OCI-LY1 (cell line): ENCODE results near the gene PCDHGA9.
A peak's percentile ranks its signal among the peaks of the same experiment; 100 is the strongest.

Experiments
- H2AFZ ChIP-seq: fragments of 200-600 bp; sonication (generic), shearing (Covaris generic); 2 replicates; pipeline ENCODE4 v1.6.0; 2014; ENCODE audit warnings: antibody characterized with exemption, mild to moderate bottlenecking, low read length
- H3F3A ChIP-seq: fragments of 200-600 bp; sonication (generic), shearing (Covaris generic); 2 replicates; pipeline ENCODE4 v1.6.0; 2014; ENCODE audit warnings: mild to moderate bottlenecking, antibody characterized with exemption, low read length, moderate library complexity; ENCODE audit not compliant: insufficient read depth
- H3K27ac ChIP-seq: fragments of 200-600 bp; sonication (generic); 2 replicates; pipeline ENCODE4 v1.5.1; 2014; ENCODE audit warnings: low read length, mixed run types, mild to moderate bottlenecking, low read depth; ENCODE audit not compliant: poor library complexity, severe bottlenecking
- H3K27me3 ChIP-seq: fragments of 200-600 bp; sonication (generic); 2 replicates; pipeline ENCODE4 v1.6.0; 2014; ENCODE audit warnings: antibody characterized with exemption, mild to moderate bottlenecking, low read length, moderate library complexity; ENCODE audit not compliant: insufficient read depth
- H3K36me3 ChIP-seq: fragments of 200-600 bp; sonication (generic); 2 replicates; pipeline ENCODE4 v1.6.1; 2014; ENCODE audit warnings: mild to moderate bottlenecking, antibody characterized with exemption, low read length, moderate library complexity, mixed read lengths; ENCODE audit not compliant: insufficient read depth
- H3K4me1 ChIP-seq: fragments of 200-600 bp; sonication (generic); 2 replicates; pipeline ENCODE4 v1.5.1; 2014; ENCODE audit warnings: mild to moderate bottlenecking, low read length, moderate library complexity; ENCODE audit not compliant: insufficient read depth, severe bottlenecking
- H3K4me2 ChIP-seq: fragments of 200-600 bp; sonication (generic), shearing (Covaris generic); 2 replicates; pipeline ENCODE4 v1.6.1; 2014; ENCODE audit warnings: low read length
- H3K4me3 ChIP-seq: fragments of 200-600 bp; sonication (generic); 2 replicates; pipeline ENCODE4 v1.5.1; 2014; ENCODE audit warnings: low read length, low read depth, mild to moderate bottlenecking, mixed read lengths; ENCODE audit not compliant: poor library complexity, severe bottlenecking
- H3K79me2 ChIP-seq: fragments of 200-600 bp; shearing (Covaris generic); 2 replicates; pipeline ENCODE4 v1.6.1; 2016; ENCODE audit warnings: mixed run types, low read length, mixed read lengths; ENCODE audit not compliant: insufficient read depth
- H3K9ac ChIP-seq: fragments of 200-600 bp; sonication (generic), shearing (Covaris generic); 2 replicates; pipeline ENCODE4 v1.6.1; 2014; ENCODE audit warnings: mild to moderate bottlenecking, low read length, mixed read lengths
- H3K9me2 ChIP-seq: fragments of 200-600 bp; sonication (generic), shearing (Covaris generic); 2 replicates; pipeline ENCODE4 v1.6.1; 2014; ENCODE audit warnings: low read depth, mild to moderate bottlenecking, low read length, mixed read lengths
- H3K9me3 ChIP-seq: fragments of 200-600 bp; shearing (Covaris generic); 2 replicates; pipeline ENCODE4 v1.6.1; 2014; ENCODE audit warnings: low read length, mixed read lengths
- H4K20me1 ChIP-seq: fragments of 200-600 bp; sonication (generic), shearing (Covaris generic); 2 replicates; pipeline ENCODE4 v1.6.0; 2016; ENCODE audit warnings: mild to moderate bottlenecking, low read length; ENCODE audit not compliant: insufficient read depth
- CTCF ChIP-seq: fragments of 200-600 bp; sonication (generic), shearing (Covaris generic); IDR thresholded peaks from 2 replicates; pipeline ENCODE4 v1.5.1; 2017; ENCODE audit warnings: mild to moderate bottlenecking, antibody characterized with exemption, low read length, moderate library complexity, mixed read lengths
- EZH2 ChIP-seq: fragments of 200-600 bp; sonication (generic), shearing (Covaris generic); IDR thresholded peaks from 2 replicates; pipeline ENCODE4 v1.8.0; 2017; ENCODE audit warnings: borderline replicate concordance, mixed run types, mild to moderate bottlenecking, antibody characterized with exemption, low read length, moderate library complexity, mixed read lengths

PCDHGA9 gene

GRCh38 chr5:141422742-141423291 is 20.2 kb downstream of the PCDHGA9 start:
- no peak overlapping the region for H3K27ac ChIP-seq
- no peaks in the 10 kb centered on the region for H3K27me3 ChIP-seq
- peaks cover 21% of the 10 kb centered on the region for H3K9me3 ChIP-seq
- no peak overlapping the region for H2AFZ ChIP-seq
- no peaks in the 10 kb centered on the region for H3K4me1 ChIP-seq
- no peaks in the 10 kb centered on the region for H3F3A ChIP-seq
- TF ChIP-seq CTCF (no peak), EZH2 (no peak)
- no peak overlapping the region for H3K9ac ChIP-seq
- no peaks in the 10 kb centered on the region for H3K9me2 ChIP-seq
- H3K4me2 ChIP-seq, result no peak overlapping the region
- H3K79me2 ChIP-seq, result no peaks in the 10 kb centered on the region
- H3K36me3 ChIP-seq, result no peaks in the 10 kb centered on the region
- no peak overlapping the region for H3K4me3 ChIP-seq
- H4K20me1 ChIP-seq, result no peaks in the 10 kb centered on the region

DNA sequence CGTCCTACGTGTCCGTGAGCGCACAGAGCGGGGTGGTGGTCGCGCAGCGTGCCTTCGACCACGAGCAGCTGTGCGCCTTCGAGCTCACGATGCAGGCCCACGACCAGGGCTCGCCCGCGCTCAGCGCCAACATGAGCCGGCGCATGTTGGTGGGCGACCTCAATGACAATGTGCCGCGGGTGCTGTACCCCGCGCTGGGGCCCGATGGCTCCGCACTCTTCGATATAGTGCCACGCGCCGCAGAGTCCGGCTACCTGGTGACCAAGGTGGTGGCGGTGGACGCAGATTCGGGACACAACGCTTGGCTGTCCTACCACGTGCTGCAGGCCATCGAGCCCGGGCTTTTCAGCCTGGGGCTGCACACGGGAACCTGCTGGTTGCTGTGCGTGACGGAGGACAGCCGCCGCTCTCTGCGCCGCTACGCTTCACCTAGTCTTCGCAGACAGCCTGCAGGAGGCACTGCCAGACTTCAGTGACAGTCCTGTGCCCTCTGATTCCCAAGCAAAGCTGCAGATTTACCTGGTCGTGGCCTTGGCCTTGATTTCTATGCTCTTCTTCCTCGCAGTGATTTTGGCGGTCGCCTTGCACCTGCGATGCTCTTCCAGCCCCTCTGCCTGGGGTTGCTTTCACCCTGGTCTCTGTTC is 25.3 kb downstream of the PCDHGA9 start:
- TF ChIP-seq EZH2 (no peak), CTCF (no peak)
- Histone ChIP-seq H3K9ac (no peak overlapping the region), H3K4me1 (peaks cover 6% of the 10 kb centered on the region), H3K4me2 (no peak overlapping the region), H3K9me2 (no peaks in the 10 kb centered on the region), H3F3A (no peaks in the 10 kb centered on the region), H2AFZ (no peak overlapping the region), H3K79me2 (no peaks in the 10 kb centered on the region), H3K4me3 (no peak overlapping the region), H3K36me3 (no peaks in the 10 kb centered on the region), H3K27me3 (no peaks in the 10 kb centered on the region), H4K20me1 (no peaks in the 10 kb centered on the region), H3K9me3 (no peaks in the 10 kb centered on the region), H3K27ac (no peak overlapping the region)

- H3K36me3 ChIP-seq, result no peaks in the 10 kb centered on the region
- H4K20me1 ChIP-seq, result no peaks in the 10 kb centered on the region
- no peaks in the 10 kb centered on the region for H3K79me2 ChIP-seq
- no peak for TF ChIP-seq EZH2
- peak; percentile 67 for TF ChIP-seq CTCF
- H3K9ac ChIP-seq, result peak within 1 kb of the TSS; percentile 68
- H3K27ac ChIP-seq, result no peak within 1 kb of the TSS
- H3K4me1 ChIP-seq, result peaks cover 6% of the 10 kb centered on the region
- peak within 1 kb of the TSS; percentile 74; the same call in 1 of the 2 replicates for H2AFZ ChIP-seq
- H3K9me2 ChIP-seq, result no peaks in the 10 kb centered on the region
- H3K9me3 ChIP-seq, result 0 out of 2 replicates have a peak, but pooled peaks cover 4% of the 10 kb centered on the region
- no peaks in the 10 kb centered on the region for H3K27me3 ChIP-seq
- no peaks in the 10 kb centered on the region for H3F3A ChIP-seq
- H3K4me3 ChIP-seq, result peak within 1 kb of the TSS; percentile 74
- H3K4me2 ChIP-seq, result peak within 1 kb of the TSS; percentile 90
Observed at GRCh38 chr5:141430332-141431113, 27.9 kb downstream of the PCDHGA9 start, which contains the start of gene PCDHGA12. TSS of gene PCDHGA12 (plus strand) at chr5:141430507. CDS start at chr5:141430760, 253 bp downstream.
